HepG2 (cell line): ENCODE results near the gene SLIT1. TPM values are rescaled to one million over a fixed set of nuclear protein-coding genes. Genes with fewer than 3 reads are reported as not detected.

Source experiments
- ATAC-seq: fragments of 200-7000 bp; cut with Tn5 transposase; 3 replicates; pipeline ENCODE4 v1.9.1; 2020; ENCODE audit warnings: mild to moderate bottlenecking, moderate library complexity
- BruUV-seq: library from RNA; stranded (reverse); fragments of 400-500 nt; replicated peaks from 2 replicates; lab custom pipeline; 2021; lab: Mats Ljungman, UMichigan
- CTCF ChIA-PET: fragments of 300-600 bp; formaldehyde crosslinking; extraction: SDS; loops from one replicate; lab custom pipeline; 2021; ENCODE audit warnings: low total read pairs, inconsistent platforms, low intra/inter-chr PET ratio; lab: Yijun Ruan, JAX
- POLR2A ChIA-PET: fragments of 350-600 bp; sonication (Branson Sonifier 250); formaldehyde crosslinking; loops from one replicate; lab custom pipeline; 2020; ENCODE audit warnings: antibody characterized with exemption, inconsistent platforms; lab: Yijun Ruan, JAX
- DNase-seq: peaks from one replicate; pipeline ENCODE4 v3.0.0-alpha.2; 2015; ENCODE audit warnings: low spot score
- FAIRE-seq: peaks from 3 replicates; lab custom pipeline; 2011; peaks lifted over from hg19 to GRCh38; lab: Jason Lieb, UNC
- H2AFZ ChIP-seq: one replicate; pipeline ENCODE4 v1.6.1; 2011; ENCODE audit warnings: low read length, inconsistent platforms
- H3K27ac ChIP-seq: fragments of 300-600 bp; 3 replicates; pipeline ENCODE4 v1.8.0; 2011; ENCODE audit warnings: mixed run types, mild to moderate bottlenecking, mixed read lengths, low read length, inconsistent platforms; ENCODE audit not compliant: insufficient read depth; ENCODE audit errors: extremely low read length
- H3K27me3 ChIP-seq, 2 experiments: fragments of 200-600 bp in 1 of 2; 2 replicates in 1 of 2; 3 replicates in 1 of 2; pipeline versions ENCODE4 v1.6.0 to v1.8.0; 2011; ENCODE audit warnings: low read length in 2 of 2, mild to moderate bottlenecking in 2 of 2, moderate library complexity in 2 of 2, inconsistent platforms in 1 of 2; ENCODE audit not compliant: insufficient read depth in 2 of 2, control insufficient read depth in 1 of 2
- H3K36me3 ChIP-seq, 2 experiments: fragments of 200-600 bp in 1 of 2; replicated peaks in 1 of 2; 2 replicates in 1 of 2; 3 replicates in 1 of 2; pipeline versions ENCODE4 v1.5.1 to v1.8.0; 2011; ENCODE audit warnings: low read length in 2 of 2, inconsistent platforms in 1 of 2; ENCODE audit not compliant: insufficient read depth in 2 of 2, control insufficient read depth in 1 of 2
- H3K4me1 ChIP-seq: 2 replicates; pipeline ENCODE4 v1.5.1; 2012; ENCODE audit warnings: low read length, inconsistent platforms; ENCODE audit not compliant: insufficient read depth
- H3K4me2 ChIP-seq: 2 replicates; pipeline ENCODE4 v1.6.0; 2011; ENCODE audit warnings: low read depth, low read length, inconsistent platforms
- H3K4me3 ChIP-seq, 3 experiments: fragments of 200-600 bp in 1 of 3; sonication (generic), shearing (Covaris generic) in 1 of 3; replicated peaks in 1 of 3; 2 replicates each; pipeline ENCODE4 v1.5.1; 2011 to 2016; ENCODE audit warnings: low read length in 3 of 3, inconsistent platforms in 2 of 3, low read depth in 2 of 3, mild to moderate bottlenecking in 2 of 3, control low read depth in 1 of 3, mixed read lengths in 1 of 3; ENCODE audit not compliant: insufficient read depth in 1 of 3
- H3K79me2 ChIP-seq: one replicate; pipeline ENCODE4 v1.6.1; 2011; ENCODE audit warnings: low read length, inconsistent platforms; ENCODE audit not compliant: insufficient read depth
- H3K9ac ChIP-seq: 2 replicates; pipeline ENCODE4 v1.6.0; 2011; ENCODE audit warnings: mild to moderate bottlenecking, low read depth, low read length, inconsistent platforms; ENCODE audit not compliant: insufficient read depth
- H3K9me3 ChIP-seq: 2 replicates; pipeline ENCODE4 v1.5.1; 2012; ENCODE audit warnings: mild to moderate bottlenecking, low read length
- H4K20me1 ChIP-seq: 2 replicates; pipeline ENCODE4 v1.6.0; 2011; ENCODE audit warnings: inconsistent platforms, mild to moderate bottlenecking, low read length, moderate library complexity; ENCODE audit not compliant: insufficient read depth
- ATF4 ChIP-seq, 2 experiments: fragments of 450-650 bp in 1 of 2; sonication (generic) in 1 of 2; formaldehyde crosslinking; IDR thresholded peaks; 2 replicates each; pipeline versions ENCODE4 v1.5.0 to v1.8.0; 2020 to 2022; ENCODE audit warnings: mild to moderate bottlenecking in 1 of 2, missing genetic modification reagents in 1 of 2
- EHMT2 ChIP-seq: fragments of 200-600 bp; sonication (generic); IDR thresholded peaks from 2 replicates; pipeline ENCODE4 v1.7.0; 2017; ENCODE audit warnings: antibody characterized with exemption, low read depth, low read length, borderline replicate concordance
- GMEB2 ChIP-seq: IDR thresholded peaks from 2 replicates; pipeline ENCODE4 v1.6.1; 2016; ENCODE audit warnings: missing biosample characterization, missing genetic modification reagents, low read depth
- PREB ChIP-seq: sonication (generic); formaldehyde crosslinking; IDR thresholded peaks from 2 replicates; pipeline ENCODE4 v1.4.0; 2020; ENCODE audit warnings: missing genetic modification reagents
- SMC3 ChIP-seq: IDR thresholded peaks from 2 replicates; pipeline ENCODE4 v1.6.1; 2011; ENCODE audit warnings: low read length, improper control_type of control experiment
- TRAFD1 ChIP-seq: sonication (generic); formaldehyde crosslinking; IDR thresholded peaks from 2 replicates; pipeline ENCODE4 v1.5.1; 2020; ENCODE audit warnings: missing genetic modification reagents, mild to moderate bottlenecking, borderline replicate concordance
- ZNF569 ChIP-seq: sonication (generic); formaldehyde crosslinking; IDR thresholded peaks from 2 replicates; pipeline ENCODE4 v1.5.0; 2020; ENCODE audit warnings: mild to moderate bottlenecking, missing genetic modification reagents, moderate library complexity, borderline replicate concordance
- WGBS: methylation state at CpG from one replicate; pipeline ENCODE4 v1.1.6; 2017; ENCODE audit warnings: low lambda C conversion rate; 5-methylcytosine and 5-hydroxymethylcytosine counted together
- in situ Hi-C: cut with HindIII; loops from 2 replicates; pipeline ENCODE4 v1.10.0; 2017; ENCODE audit warnings: low pct_unique_long_range_greater_than_20kb; ENCODE audit not compliant: extremely low pct_ligation_motif_present
- intact Hi-C: fragments of 100-400 bp; cut with micrococcal nuclease; formaldehyde crosslinking; loops from one replicate; pipeline ENCODE4 v1.10.0; 2022; ENCODE audit not compliant: unreplicated experiment
- polyA plus RNA-seq, 8 experiments: library from polyadenylated mRNA; depleted of rRNA in 3 of 8; stranded (reverse) in 7 of 8; unstranded in 1 of 8; fragments of >200 nt; fragmentation: Illumina TruSeq in 4 of 8; extraction: Trizol in 4 of 8; gene quantifications; 2 replicates each; pipeline versions ENCODE4 v1.2.1 to v1.2.3, GENCODE V29; 2011 to 2016; ENCODE audit warnings: low read depth in 4 of 8, missing spikeins in 1 of 8, mixed read lengths in 1 of 8; ENCODE audit not compliant: insufficient read depth in 1 of 8
- total RNA-seq, 5 experiments: library from RNA; depleted of rRNA; stranded (reverse); fragments of >200 nt; fragmentation: Illumina TruSeq; extraction: Trizol; gene quantifications; 2 replicates each; pipeline ENCODE4 v1.2.3, GENCODE V29; 2016; ENCODE audit warnings: low read depth in 1 of 5
- TF ChIP-seq, protein P1 (sequence below): sonication (generic); formaldehyde crosslinking; IDR thresholded peaks from 2 replicates; pipeline ENCODE4 v1.5.0; 2020; ENCODE audit warnings: missing genetic modification reagents, mild to moderate bottlenecking, borderline replicate concordance

SLIT1 gene
- total and polyA plus RNA-seq, 2 of the 13 experiments (the other 11 are each of a cell fraction or from before 2014, with no cell fraction given) = 0.09 to 0.33 TPM

DNA sequence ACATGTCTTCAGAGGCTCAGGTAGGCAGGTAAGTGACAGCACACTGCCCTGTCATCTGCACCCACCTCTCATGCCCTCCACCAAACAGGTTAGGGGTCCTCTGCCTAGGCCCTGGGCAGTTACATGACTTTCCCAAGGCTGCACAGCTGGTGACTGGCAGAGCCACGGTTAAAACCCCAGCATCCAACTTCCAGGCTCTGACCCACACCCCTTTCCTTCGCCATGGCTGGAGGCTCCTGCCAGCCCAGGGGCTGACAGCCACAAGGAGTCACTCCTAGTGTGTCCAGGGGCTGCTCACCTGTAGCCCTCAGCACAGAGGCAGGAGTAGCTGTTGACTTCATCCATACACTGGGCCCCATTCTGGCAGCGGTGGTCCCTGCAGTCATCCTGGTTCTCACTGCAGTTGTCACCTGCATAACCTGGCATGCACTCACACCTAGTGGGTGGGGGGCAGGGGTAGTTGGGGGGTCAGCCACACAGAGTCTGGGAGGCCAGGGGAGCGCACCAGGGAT lies 175.0 kb downstream of the SLIT1 start (continued):
- TF ChIP-seq EHMT2 (no peak), ATF4 (CRISPR knock-in tag; IDR thresholded peaks at IDR 0.05) (no peak)

DNA sequence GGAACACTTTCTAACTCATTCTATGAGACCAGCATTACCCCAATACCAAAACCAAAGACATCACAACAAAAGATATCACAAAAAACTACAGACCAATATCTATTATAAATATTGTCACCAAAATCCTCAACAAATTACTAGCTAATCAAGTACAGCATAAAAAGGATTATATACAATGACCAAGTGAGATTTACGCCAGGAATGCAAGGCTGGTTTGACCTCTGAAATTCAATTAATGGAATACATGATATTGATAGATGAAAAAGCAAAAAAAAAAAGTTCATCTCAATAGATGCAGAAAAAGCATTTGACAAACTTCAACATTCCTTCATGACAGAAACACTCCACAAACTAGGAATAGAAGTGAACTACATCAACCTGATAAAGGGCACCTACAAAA lies 178.3 kb downstream of the SLIT1 start:
- Histone ChIP-seq H3K4me3 (no peak overlapping the region), H3K36me3 (no peaks in the 10 kb centered on the region), H3K9me3 (peaks cover 12% of the 10 kb centered on the region), H3K27me3 (peaks cover 0 to 3% of the 10 kb centered on the region in 2 experiments; a peak in 1 of 5 replicates), H3K4me1 (peaks cover 10% of the 10 kb centered on the region; the same call in 1 of the 2 replicates), H2AFZ (no peak overlapping the region), H3K9ac (no peak overlapping the region), H3K79me2 (no peaks in the 10 kb centered on the region), H4K20me1 (no peaks in the 10 kb centered on the region), H3K4me2 (no peak overlapping the region), H3K27ac (no peak overlapping the region)
- no peak for FAIRE-seq
- intact Hi-C loops (no loop called here), in situ Hi-C loops (no loop called here)
- CTCF ChIA-PET = no interaction called here
- BruUV-seq = no TSS peak
- WGBS = 60% methylated on average over 1 of the region's 1 CpG
- no peak for ATAC-seq
- POLR2A ChIA-PET = no interaction called here
- TF ChIP-seq TRAFD1 (CRISPR knock-in tag) = no peak
- no peak for TF ChIP-seq SMC3
- TF ChIP-seq, protein P1, sequence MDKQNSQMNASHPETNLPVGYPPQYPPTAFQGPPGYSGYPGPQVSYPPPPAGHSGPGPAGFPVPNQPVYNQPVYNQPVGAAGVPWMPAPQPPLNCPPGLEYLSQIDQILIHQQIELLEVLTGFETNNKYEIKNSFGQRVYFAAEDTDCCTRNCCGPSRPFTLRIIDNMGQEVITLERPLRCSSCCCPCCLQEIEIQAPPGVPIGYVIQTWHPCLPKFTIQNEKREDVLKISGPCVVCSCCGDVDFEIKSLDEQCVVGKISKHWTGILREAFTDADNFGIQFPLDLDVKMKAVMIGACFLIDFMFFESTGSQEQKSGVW = no peak
- TF ChIP-seq ZNF569 (CRISPR knock-in tag) = no peak
- TF ChIP-seq GMEB2 (CRISPR knock-in tag) = no peak
- no peak for TF ChIP-seq PREB (CRISPR knock-in tag)
- DNase-seq = no peak
